ENCODE data around the gene PELI2.

PELI2 gene

DNA sequence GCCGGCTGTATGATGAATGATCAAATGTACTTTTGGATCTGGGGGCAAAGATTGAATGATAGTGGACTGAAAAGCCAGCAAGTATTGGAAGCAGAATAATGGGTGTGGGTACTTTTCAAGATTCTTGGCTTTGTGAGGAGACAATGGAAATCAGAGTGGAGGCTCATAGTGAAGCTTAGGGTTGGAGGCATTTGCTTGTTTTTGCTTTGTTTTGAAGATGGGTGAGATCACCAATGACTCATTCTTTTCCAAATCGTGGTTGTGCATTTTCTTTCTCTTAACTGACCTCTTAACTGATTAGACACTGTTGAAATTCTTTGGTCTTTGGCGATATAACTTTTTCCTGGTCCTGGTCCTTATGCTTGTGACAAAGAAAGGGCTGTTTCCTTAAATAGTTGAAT, 54.4 kb downstream of the PELI2 start:
- DNase-seq (ENCODE audit: low read depth), result no peak

DNA sequence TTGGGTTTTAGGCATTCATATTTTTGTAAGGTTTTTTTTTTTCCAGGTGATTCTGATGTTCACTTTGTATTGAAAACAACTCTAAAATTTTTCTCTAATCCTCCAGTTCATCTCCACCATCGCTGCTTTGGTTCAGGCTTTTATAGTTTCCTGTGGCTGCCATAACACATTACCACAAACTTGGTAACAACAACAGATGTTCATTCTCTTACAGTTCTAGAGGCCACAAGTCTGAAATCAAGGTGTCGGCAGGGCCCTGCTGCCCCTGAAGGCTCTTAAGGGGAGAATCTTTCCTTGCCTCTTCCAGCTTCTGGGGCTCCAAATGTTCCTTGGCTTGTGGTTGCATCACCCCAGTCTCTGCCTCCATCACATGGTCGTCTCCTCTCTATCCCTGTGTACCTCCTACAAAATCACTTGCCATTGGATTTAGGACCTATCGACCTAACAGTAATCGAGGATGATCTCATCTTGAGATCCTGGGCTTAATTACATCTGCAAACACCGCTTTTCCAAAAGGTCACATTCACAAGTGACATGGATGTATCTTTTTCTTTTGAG, 55.2 kb downstream of the PELI2 start:
- DNase-seq (ENCODE audit: low read depth), result no peak

DNA sequence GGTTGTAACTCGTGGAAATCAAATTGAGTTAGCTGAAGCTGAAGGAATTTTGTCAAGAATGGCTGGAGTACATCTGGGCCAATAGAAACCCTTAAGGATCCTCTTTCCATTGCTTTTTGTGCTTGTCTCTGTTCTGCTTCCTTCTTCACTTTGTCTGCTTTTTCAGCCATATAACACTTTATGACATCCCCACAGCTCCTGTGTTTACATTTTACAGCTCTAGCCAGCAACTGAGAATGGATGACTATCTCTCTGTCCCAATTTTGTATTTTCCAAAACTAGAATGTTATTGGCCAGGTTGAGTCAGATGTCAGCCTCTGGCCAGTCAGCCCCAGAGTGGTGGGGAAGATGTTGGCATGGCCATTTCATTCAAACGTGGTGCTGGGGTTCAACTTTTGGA, 57.6 kb downstream of the PELI2 start:
- no peak for DNase-seq (ENCODE audit: low read depth)

DNA sequence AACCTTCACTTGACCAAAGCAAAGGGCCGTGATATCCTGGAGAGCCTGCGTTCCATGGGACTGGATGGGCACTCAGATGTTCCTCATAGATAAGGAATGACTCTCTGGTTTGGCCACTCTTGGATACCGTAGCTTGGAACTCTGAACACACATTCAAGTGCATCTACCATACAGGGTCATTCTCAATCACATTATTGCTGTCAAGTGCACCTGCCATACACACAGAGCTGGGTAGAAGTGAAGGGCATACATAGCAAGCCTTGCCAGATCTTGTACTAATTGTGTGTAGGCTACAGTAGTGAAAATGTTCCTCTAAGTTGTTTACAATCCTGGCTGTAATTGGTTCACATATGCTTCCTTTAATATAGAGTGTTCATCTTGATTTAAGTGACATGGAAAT, 58.3 kb downstream of the PELI2 start:
- no peak for DNase-seq (ENCODE audit: low read depth)

DNA sequence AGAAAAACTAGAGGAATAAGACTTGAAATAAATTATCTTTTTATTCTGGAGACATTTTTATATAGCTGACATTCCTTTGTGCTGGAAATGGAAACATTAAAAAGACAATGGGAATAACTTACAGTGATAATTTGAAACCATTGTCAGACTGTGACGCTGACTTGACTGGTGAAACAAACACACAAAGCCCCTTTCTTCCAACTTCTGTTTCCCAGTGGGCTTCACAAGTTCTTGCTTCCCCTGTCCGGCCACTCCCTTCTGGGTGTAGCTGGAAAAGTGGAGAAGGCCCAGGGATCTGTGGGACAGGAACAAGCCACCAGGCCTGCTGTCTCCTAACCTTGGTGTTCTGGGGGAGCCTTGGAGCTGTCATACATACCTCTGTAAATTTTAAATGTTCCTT, 58.8 kb downstream of the PELI2 start:
- no peak for DNase-seq (ENCODE audit: low read depth)

DNA sequence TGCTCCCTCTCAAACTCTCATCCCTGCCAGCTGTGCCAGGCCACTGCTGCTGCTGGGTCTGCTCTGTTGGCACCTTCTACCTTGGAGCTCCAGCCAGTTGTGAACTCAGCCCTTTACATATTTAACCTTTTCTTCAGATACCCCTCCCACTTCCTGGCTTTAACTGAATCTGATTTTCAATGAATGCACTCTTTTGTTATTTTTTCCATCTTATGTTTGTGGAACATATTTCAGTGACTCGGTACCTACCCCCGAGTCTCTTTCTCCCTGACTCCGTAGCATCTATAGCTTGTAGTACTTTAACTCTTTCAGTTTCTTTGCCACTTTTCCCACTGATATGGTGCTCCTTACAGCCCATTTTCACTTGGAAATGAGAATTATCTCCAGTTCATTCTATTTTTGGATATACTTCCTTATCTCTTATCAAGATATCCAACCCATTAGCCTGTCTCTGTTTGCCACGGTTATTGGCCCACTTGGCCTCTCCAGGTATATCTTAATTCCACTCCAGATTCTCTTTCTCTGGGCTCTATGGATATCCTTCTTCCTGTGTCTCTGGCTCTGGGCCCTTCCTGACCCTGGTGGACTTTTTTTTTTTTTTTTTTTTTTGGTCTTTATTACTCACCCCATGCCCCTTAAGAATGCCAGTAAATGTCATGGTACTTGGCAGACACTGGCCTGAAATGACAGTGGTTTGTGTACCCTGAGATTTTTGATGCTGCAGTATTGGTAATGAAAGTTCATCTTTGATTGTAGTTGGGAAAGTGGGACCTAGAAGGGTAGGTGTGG, 62.7 kb downstream of the PELI2 start:
- DNase-seq (ENCODE audit: low read depth), result no peak

DNA sequence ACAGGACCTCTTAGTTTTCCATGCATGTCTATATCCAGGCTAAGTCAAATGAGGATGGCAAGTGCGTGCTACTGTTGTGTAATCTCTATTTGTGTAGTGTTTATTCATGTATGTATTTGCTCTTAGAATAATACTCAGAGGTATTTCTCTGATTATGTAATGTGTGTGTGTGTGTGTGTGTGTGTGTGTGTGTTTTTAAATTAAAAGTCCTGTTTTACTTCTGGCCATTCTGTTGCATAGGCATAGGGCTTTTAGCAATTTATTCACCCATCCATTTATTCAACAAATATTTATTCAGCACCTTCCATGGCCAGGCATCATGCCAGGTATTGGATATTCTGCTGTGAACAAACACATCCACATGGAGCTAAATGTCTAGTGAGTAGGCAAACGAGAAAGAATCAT, 63.5 kb downstream of the PELI2 start:
- DNase-seq (ENCODE audit: low read depth), result no peak

DNA sequence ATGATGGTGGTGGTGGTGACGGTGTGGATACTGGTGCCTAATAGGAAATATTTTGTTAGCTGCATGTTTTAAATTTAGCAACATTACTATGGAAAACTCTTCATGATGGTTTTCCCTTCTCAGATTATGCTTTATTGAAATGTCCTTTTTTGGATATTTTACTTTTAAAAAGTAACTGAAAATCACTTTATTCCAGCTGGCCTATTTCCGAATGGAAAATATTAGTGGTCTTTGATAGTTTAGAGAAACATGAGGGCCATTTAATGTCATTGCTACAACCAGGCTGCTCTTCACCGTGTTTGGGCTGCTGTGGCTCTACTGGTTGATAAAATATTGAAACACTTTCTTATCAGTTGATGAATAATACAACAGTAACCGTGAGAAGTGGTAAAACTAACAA, 64.2 kb downstream of the PELI2 start:
- DNase-seq (ENCODE audit: low read depth), result no peak

DNA sequence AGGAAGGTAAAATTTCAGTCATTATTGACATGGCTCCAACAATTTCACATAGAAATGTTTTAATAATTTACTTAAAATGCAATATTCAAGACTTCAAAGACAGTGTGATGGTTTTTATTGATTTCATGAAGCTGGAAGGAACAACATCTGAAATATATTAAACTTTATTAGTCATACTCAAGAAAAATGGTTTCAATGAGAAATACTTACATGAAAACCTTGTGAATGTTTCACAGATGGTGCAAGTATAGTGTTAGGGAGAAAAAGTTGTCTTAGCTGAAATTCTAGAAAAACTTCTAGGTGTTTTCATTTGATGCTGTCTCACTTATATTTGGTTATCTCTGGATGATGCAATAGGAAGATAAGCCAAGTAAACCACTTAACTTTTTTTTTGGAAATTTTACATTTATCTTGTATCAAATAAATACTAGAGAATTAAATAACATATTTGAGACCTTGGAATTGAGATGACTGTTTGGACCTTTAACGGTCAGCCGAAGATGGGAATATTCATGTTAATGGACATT, 65.5 kb downstream of the PELI2 start:
- DNase-seq (ENCODE audit: low read depth), result no peak

DNA sequence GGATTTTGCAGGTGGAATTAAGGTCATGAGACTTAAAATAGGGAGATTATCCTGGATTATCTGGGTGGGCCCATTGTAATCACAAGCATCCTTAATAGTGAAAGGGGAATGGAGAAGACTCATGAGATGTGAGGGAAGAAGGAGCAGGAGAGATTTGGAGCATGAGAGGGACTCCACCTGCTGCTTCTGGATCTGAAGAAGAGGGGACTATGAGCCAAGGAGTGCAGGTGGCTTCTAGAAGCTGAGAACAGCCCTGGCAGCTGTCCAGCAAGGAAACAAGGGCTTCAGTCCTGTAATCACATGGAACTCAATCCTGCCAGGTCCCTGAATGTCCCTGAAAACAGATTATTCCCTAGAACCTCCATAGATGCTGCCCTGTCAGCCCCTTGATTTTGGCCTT, 67.8 kb downstream of the PELI2 start:
- no peak for DNase-seq (ENCODE audit: low read depth)

DNA sequence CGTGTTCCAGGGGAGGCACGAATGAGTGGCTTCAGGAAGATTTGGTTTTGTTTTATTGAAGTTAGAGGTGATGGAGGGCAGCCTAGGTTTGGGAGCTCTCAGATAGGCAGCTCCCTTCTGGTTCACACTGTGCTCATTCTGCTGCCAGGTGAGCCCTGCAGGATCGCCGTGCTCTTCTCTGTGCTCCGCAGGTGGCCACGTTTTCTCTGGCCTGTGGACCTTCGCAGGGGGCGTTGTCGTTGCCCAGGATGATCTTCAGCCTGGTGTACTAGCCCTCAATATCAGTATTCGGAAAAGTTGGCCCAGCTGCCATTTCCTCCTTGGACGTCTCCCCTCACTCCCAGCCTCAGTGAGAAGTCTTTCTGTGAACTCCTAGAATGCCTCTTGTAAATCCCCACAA, 69.5 kb downstream of the PELI2 start:
- no peak for DNase-seq (ENCODE audit: low read depth)

DNA sequence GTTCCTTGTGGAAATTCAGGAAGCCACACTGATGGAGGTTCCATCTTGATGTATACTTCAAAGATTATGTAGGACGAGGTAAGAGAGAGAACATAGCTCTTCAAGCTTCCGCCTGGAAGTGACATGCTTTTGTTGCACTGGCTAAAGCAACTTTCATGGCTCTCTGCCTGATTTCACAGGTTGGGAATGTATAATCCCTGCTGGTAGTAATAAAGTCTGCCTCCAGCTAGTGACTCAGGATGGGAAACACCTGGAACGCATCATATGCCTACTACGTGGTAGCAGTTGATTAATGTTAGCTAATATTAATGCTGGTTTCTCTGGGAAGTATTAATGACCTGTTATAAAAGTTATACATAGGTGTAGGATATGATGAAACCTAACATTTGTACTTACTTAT, 71.1 kb downstream of the PELI2 start:
- DNase-seq (ENCODE audit: low read depth), result no peak

DNA sequence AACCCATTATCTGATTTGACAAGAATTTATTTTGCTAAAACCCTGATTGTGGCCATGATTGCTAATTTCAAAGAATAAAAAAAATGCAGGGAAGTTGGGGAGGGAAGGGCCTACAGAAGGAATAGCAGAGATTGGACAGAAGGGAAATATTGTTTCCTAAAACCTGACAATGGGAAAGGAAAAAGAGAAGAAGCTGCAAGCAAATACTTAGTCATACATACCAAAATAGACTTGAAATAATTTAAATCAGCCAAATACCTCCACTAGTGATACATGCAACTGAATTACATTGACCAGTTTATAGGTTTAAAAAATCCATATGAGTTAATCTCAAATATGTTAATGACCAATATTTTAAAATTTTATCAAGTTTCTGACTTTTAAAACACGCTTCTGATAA, 75.1 kb downstream of the PELI2 start:
- no peak for DNase-seq (ENCODE audit: low read depth)

DNA sequence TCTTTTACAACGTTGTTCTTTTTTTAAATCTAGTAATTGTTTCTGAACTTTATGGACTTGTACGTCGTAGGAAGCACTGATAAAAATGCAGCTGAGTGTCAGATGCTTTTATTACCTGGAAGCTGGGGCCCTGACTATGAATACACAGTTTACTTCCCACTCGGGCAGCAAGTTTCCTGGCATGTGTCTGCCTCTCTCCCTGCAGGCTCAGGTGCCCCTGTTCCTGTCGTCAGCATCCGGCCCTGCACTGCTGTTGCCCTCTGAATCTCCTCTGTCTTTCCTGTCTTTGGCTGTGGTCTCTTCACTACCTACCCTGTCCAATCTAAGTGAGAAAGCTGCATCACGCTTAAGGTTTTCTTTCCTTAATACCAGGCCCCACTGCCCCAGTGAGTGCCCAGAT, 75.8 kb downstream of the PELI2 start:
- DNase-seq (ENCODE audit: low read depth), result no peak

DNA sequence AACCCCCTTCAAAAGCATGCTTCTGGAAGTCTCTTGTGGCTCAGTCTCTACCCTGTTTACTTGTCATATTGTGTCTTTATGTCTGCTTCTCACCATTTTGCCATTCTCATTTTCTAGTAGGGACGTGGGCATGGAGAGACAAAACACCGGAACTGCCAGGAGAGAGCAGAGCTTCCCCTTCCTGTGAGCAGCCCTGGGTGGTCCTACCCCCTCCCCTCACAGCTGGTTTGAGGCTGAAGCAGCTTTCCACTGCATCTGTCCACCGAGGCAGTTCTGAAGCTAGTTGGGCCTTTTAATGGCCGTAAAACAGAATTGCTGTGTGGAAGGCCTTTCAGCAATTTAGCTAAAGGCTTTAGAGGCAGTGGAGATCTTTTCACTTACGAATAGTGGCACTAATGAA, 77.0 kb downstream of the PELI2 start:
- DNase-seq (ENCODE audit: low read depth), result no peak

DNA sequence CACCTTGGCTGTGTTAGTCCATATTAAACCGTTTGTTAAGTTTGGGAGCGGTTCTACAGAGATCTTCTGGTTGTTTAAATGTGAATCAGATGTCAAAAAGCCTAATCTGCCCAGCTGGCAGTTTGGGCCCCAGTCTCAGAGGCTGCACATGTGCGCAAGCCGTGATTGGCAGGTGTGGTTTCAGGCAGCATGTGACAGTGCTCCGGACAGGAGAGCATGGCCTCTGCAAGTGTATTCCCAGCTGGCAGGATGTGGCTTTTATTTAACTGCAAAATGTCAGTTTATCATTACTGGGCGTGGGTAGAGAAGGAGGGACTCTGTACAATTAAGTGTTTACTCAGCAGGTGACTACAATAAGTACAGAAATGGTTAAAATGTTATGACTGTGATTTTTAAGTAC, 77.5 kb downstream of the PELI2 start:
- DNase-seq (ENCODE audit: low read depth), result no peak

DNA sequence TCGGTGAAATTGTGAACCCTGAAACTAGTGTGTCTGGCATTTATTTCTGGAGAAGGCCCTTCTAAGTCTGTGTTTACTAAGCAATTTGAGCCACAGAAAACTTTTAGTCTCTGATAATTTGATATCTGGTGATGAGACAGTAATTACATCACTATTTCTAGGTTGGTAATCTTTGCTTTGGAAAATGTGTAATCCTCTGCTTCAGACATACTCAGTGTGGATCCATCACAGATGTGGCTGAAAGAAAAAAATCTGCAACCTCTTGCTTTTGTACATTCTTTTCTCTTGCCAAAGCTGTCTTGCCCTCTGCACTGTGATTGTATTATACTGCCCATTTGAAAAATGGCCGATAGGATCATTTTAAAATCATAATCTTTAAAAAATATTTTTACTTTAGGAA, 78.1 kb downstream of the PELI2 start:
- no peak for DNase-seq (ENCODE audit: low read depth)

DNA sequence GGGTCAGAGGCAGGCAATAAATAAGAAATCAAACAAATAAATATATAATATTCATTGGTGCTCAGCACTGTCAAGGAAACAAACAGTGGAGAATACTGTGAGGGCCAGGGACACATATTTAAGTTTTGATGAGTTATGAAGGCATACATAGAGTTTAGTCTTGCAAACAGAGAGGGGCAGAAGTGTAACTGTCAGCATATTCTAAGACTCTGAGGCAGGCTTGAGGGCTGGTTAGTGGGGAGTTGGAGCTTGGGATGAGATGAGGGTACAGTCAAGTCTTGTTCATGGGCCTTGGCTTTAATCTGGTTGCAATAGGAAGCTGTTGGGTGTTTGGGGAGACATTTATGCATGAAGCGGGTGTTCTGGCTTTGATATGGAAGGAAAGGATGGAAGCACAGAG, 78.9 kb downstream of the PELI2 start:
- DNase-seq (ENCODE audit: low read depth), result no peak

DNA sequence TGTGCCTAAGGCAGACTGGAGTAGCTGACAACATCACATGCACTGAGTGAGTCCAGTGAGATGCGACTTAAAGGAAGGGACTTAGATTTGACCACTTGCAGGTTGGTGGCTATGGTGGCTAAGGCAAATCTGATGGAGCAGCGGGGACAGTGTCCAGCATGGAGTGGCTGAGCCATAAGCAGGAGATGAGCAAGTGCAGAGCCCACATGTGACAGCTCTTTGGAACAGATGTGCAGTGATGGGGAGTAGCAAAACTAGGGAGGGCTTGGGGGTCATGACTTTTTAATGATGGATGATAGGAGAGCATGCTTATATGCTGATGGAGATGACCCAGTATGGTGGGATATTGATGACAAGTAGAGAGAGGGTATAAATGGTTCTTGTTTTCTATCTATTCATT, 80.2 kb downstream of the PELI2 start:
- DNase-seq (ENCODE audit: low read depth), result no peak

DNA sequence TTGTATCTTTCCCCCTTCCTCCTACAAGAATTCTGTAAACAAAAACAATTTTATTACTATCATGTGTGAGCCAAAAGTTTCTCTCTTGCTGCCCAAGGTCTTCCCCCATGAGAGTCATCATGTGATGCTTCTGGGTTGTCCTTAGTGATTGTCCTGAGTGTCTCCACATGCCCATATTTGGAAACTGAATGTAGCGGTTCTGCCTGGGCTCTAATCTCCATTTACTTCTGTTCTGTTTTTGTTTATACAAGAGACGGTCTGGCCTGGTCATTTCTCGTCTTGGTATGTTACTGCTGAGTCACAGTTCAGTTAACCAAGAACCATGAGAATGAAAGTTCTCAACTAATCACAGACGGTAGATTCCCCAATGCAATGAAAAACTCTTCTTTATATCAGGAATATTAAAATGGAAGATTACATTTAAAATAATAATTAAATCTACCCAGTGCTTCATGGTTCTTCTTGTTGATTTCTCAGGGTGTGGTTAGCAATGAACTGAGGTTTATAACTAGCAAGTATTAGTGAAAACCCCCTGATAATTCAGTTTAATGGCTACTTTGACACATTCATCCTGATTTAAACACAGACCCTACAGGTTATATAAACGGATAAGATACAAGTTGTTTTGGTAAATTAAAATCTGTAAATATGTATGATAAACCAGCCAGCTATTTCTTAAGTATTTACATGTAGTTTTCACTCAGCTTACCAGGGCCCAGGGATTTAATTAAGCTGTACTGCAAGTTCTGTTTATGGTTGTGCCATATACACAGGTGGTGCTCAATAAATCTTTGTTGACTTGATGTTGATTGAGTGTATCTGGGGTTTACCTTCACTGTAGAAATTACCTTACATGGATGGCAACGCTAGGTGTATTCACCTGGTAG, 81.1 kb downstream of the PELI2 start:
- DNase-seq (ENCODE audit: low read depth), result no peak

DNA sequence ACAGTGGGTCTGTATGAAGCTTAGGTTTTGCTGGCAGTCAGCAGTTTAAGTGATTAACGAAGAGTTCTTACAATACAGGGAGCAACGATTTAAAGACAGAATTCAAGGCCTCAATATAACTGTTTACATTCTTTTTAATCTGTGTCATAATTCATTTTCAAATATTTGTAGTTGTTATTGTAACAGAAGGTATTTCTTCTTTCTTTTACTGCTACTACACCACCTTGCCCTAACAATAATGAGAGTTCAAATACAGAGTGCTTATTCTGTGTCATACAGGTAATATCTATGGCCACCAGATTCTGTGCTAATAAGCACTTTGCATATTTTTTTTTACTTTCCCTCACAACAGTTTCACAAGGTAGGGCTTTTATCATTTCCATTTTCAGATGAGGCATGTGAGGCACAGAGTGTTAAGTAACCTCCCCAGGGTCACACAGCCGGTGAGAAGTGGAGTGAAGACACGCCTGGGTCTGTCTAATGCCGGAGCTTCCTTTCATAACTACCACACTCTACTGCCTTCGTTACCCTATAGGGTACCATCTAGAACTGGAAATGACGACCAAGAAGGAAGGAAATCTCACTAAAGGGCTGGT, 81.9 kb downstream of the PELI2 start:
- no peak for DNase-seq (ENCODE audit: low read depth)

DNA sequence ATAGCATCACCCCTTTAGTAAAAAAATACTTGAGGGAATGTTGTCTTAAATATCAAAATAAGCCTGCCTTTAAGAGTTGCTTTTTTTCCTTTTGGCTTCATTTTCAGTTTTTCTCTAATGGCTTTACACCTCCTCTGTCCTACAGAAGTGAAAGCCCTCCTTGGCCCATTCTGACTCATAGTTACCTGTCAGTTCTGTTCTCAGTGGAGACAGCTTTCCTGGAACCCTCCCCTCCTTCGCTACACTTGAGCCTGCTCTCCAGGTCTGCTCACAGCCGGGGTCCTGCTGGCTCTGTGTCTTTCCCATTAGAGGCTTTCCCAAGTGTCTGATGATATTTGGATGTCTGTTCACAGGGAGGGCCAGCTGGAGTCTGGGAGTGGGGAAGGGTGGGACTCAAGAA, 84.0 kb downstream of the PELI2 start:
- no peak for DNase-seq (ENCODE audit: low read depth)

DNA sequence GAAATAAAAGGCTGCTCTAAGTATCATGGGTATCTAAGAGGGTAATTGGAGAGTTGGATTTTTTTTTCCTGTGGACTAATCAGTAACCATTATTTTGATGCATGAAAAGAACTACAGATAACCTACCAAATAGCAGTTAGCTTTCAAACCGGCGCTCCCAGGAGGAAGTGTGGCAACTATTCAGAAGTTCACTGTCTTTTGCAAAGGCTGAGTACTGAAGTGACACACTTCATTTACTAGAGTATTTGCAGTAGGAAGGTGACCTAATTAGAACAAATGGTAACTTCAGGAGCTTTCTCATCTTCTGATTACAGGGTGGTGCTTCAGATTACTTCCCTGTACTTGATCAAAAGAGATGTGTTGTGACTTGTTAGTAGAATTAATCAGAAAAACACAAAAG, 87.7 kb downstream of the PELI2 start:
- DNase-seq (ENCODE audit: low read depth), result no peak
